Loucy (cell line): ENCODE results near the gene SLFN12L.

Source experiments
- CTCF ChIP-seq: fragments of 200-600 bp; sonication (generic); conservative IDR thresholded peaks from 2 replicates; pipeline ENCODE4 v1.5.1; 2014; ENCODE audit warnings: mild to moderate bottlenecking, antibody characterized with exemption, low read length
- EZH2phosphoT487 ChIP-seq: fragments of 200-600 bp; IDR thresholded peaks from 2 replicates; pipeline ENCODE4 v1.6.1; 2018; ENCODE audit warnings: antibody characterized with exemption, mild to moderate bottlenecking, moderate library complexity, borderline replicate concordance

- TF ChIP-seq CTCF, result no peak
- TF ChIP-seq EZH2phosphoT487, result no peak
Observed at GRCh38 chr17:35537601-35538141, at the start of gene SLFN12L.
